ENCODE measurements around the gene EN1.

DNA sequence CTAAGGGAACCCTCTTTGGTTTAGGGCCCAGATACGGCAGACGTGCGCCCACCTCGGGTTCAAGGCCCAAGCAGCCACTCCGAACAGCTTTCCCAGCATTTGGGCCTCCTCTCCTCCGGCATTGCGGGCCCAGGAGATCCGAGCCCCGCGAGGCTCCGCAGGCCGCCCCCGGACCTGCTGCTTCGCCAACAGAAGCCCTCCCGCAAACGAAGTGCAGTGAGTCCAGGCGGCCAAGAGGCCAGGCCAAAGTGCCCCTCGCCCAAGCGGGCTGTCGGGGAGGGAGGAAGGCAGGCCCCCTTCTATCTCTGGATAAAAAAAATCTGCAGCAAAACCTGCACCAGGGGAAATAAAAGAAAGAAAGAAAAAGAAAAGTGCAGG lies 6.0 kb downstream of the EN1 start:
- TF ChIP-seq, protein P1, sequence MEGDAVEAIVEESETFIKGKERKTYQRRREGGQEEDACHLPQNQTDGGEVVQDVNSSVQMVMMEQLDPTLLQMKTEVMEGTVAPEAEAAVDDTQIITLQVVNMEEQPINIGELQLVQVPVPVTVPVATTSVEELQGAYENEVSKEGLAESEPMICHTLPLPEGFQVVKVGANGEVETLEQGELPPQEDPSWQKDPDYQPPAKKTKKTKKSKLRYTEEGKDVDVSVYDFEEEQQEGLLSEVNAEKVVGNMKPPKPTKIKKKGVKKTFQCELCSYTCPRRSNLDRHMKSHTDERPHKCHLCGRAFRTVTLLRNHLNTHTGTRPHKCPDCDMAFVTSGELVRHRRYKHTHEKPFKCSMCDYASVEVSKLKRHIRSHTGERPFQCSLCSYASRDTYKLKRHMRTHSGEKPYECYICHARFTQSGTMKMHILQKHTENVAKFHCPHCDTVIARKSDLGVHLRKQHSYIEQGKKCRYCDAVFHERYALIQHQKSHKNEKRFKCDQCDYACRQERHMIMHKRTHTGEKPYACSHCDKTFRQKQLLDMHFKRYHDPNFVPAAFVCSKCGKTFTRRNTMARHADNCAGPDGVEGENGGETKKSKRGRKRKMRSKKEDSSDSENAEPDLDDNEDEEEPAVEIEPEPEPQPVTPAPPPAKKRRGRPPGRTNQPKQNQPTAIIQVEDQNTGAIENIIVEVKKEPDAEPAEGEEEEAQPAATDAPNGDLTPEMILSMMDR (IDR thresholded peaks at IDR 0.05; ENCODE audit: low read depth, low read length), result no peak
- TF ChIP-seq MYC (IDR thresholded peaks at IDR 0.05; ENCODE audit: low read depth, low read length) (no peak), POLR2A (IDR thresholded peaks at IDR 0.05; ENCODE audit: extremely low read depth, insufficient read length) (no peak)
- TF ChIP-seq, protein P2, sequence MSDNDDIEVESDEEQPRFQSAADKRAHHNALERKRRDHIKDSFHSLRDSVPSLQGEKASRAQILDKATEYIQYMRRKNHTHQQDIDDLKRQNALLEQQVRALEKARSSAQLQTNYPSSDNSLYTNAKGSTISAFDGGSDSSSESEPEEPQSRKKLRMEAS (IDR thresholded peaks at IDR 0.05; ENCODE audit: low read depth, low read length), result no peak

All from NB4 (cell line).